GM12878 (cell line): ENCODE results near the gene RPL19. TPM values are rescaled to one million over a fixed set of nuclear protein-coding genes. Genes with fewer than 3 reads are reported as not detected.

ENCODE experiments used
- ATAC-seq: fragments of 200-7000 bp; cut with Tn5 transposase; 3 replicates; pipeline ENCODE4 v1.9.1; 2020; ENCODE audit warnings: mild to moderate bottlenecking, moderate library complexity
- BruUV-seq: library from RNA; stranded (reverse); fragments of 400-500 nt; replicated peaks from 2 replicates; lab custom pipeline; 2021; lab: Mats Ljungman, UMichigan
- CTCF ChIA-PET: fragments of 300-600 bp; sonication (Branson Sonifier 250); formaldehyde crosslinking; extraction: SDS; loops from one replicate; lab custom pipeline; 2021; ENCODE audit warnings: inconsistent platforms; lab: Yijun Ruan, JAX
- POLR2A ChIA-PET: fragments of 350-600 bp; formaldehyde crosslinking; extraction: SDS; loops from one replicate; lab custom pipeline; 2021; ENCODE audit warnings: inconsistent platforms; lab: Charles Lee
- RAD21 ChIA-PET: fragments of 300-600 bp; sonication (Branson Sonifier 250); formaldehyde crosslinking; loops from one replicate; lab custom pipeline; 2023; ENCODE audit warnings: antibody characterized with exemption; ENCODE audit not compliant: unreplicated experiment; lab: Charles Lee
- SMC1A ChIA-PET: fragments of 300-600 bp; sonication (Branson Sonifier 250); formaldehyde crosslinking; loops from one replicate; lab custom pipeline; 2023; ENCODE audit not compliant: unreplicated experiment, uncharacterized antibody; lab: Charles Lee
- DNase-seq: peaks from one replicate; pipeline ENCODE4 v3.0.0-alpha.2; 2011; ENCODE audit warnings: low read depth, low spot score
- FAIRE-seq: peaks from 3 replicates; lab custom pipeline; 2011; peaks lifted over from hg19 to GRCh38; lab: Jason Lieb, UNC
- H2AFZ ChIP-seq: 2 replicates; pipeline ENCODE4 v1.6.0; 2011; ENCODE audit warnings: low read depth, low read length, control low read depth; ENCODE audit not compliant: control insufficient read depth
- H3K27ac ChIP-seq: 2 replicates; pipeline ENCODE4 v1.5.1; 2011; ENCODE audit warnings: control low read depth; ENCODE audit not compliant: control insufficient read depth, insufficient read depth
- H3K27me3 ChIP-seq, 2 experiments: replicated peaks in 1 of 2; 2 replicates each; pipeline versions ENCODE4 v1.6.0 to v1.6.1; 2011; ENCODE audit warnings: low read length in 1 of 2; ENCODE audit not compliant: control insufficient read depth in 2 of 2, insufficient read depth in 2 of 2
- H3K36me3 ChIP-seq, 2 experiments: 2 replicates each; pipeline ENCODE4 v1.5.1; 2011; ENCODE audit warnings: low read length in 1 of 2; ENCODE audit not compliant: control insufficient read depth in 2 of 2, insufficient read depth in 2 of 2
- H3K4me1 ChIP-seq: 2 replicates; pipeline ENCODE4 v1.6.1; 2011; ENCODE audit warnings: mild to moderate bottlenecking, low read length, moderate library complexity, mixed read lengths; ENCODE audit not compliant: control insufficient read depth, insufficient read depth
- H3K4me2 ChIP-seq: 2 replicates; pipeline ENCODE4 v1.6.0; 2011; ENCODE audit warnings: control low read depth; ENCODE audit not compliant: control insufficient read depth, insufficient read depth
- H3K4me3 ChIP-seq: fragments of 200-600 bp; sonication (generic); 2 replicates; pipeline ENCODE4 v1.5.1; 2016
- H3K79me2 ChIP-seq: 2 replicates; pipeline ENCODE4 v1.6.0; 2011; ENCODE audit warnings: low read length; ENCODE audit not compliant: control insufficient read depth, insufficient read depth
- H3K9ac ChIP-seq: 2 replicates; pipeline ENCODE4 v1.8.0; 2011; ENCODE audit warnings: low read length, control low read depth, mixed read lengths; ENCODE audit not compliant: control insufficient read depth, insufficient read depth
- H3K9me3 ChIP-seq: replicated peaks from 3 replicates; pipeline ENCODE4 v1.5.1; 2011; ENCODE audit warnings: mild to moderate bottlenecking, low read length; ENCODE audit not compliant: control insufficient read depth, insufficient read depth
- H4K20me1 ChIP-seq: 2 replicates; pipeline ENCODE4 v1.6.0; 2011; ENCODE audit not compliant: control insufficient read depth, insufficient read depth
- CBX3 ChIP-seq: fragments of 200-600 bp; sonication (generic); IDR thresholded peaks from 2 replicates; pipeline ENCODE4 v1.6.1; 2016; ENCODE audit warnings: low read depth, borderline replicate concordance
- CUX1 ChIP-seq: IDR thresholded peaks from 2 replicates; pipeline ENCODE4 v1.6.1; 2012; ENCODE audit warnings: improper control_type of control experiment, low read depth, low read length; ENCODE audit not compliant: insufficient replicate concordance
- FOS ChIP-seq: IDR thresholded peaks from 3 replicates; pipeline ENCODE4 v1.6.1; 2011; ENCODE audit warnings: borderline replicate concordance; ENCODE audit not compliant: insufficient read length; ENCODE audit errors: extremely low read depth
- FOXK2 ChIP-seq: fragments of 450-650 bp; IDR thresholded peaks from 2 replicates; pipeline ENCODE4 v1.6.1; 2017; ENCODE audit warnings: mild to moderate bottlenecking, moderate library complexity
- IKZF2 ChIP-seq, 2 experiments: fragments of 450-650 bp; IDR thresholded peaks; 2 replicates each; pipeline ENCODE4 v1.6.1; 2017; ENCODE audit warnings: mild to moderate bottlenecking in 2 of 2, moderate library complexity in 2 of 2
- RAD51 ChIP-seq: fragments of 450-650 bp; IDR thresholded peaks from 2 replicates; pipeline ENCODE4 v1.6.1; 2016; ENCODE audit warnings: moderate library complexity, mild to moderate bottlenecking, inconsistent platforms
- SIN3A ChIP-seq: IDR thresholded peaks from 2 replicates; pipeline ENCODE4 v1.6.1; 2012; ENCODE audit warnings: low read depth, low read length, improper control_type of control experiment
- ZNF592 ChIP-seq: fragments of 450-650 bp; IDR thresholded peaks from 2 replicates; pipeline ENCODE4 v1.6.1; 2017; ENCODE audit warnings: mild to moderate bottlenecking, moderate library complexity
- WGBS: methylation state at CpG from one replicate; pipeline ENCODE4 v1.1.6; 2016; ENCODE audit warnings: low lambda C conversion rate; ENCODE audit not compliant: insufficient replicate concordance, insufficient coverage; ENCODE audit errors: missing lambda C conversion rate; 5-methylcytosine and 5-hydroxymethylcytosine counted together
- in situ Hi-C: fragments of 300-500 bp; cut with MboI; formaldehyde crosslinking; loops from 9 replicates; pipeline ENCODE4 v1.14.3; 2018; ENCODE audit warnings: mixed read lengths
- intact Hi-C: fragments of 100-400 bp; cut with micrococcal nuclease; formaldehyde crosslinking; loops from one replicate; pipeline ENCODE4 v1.14.2; 2022; ENCODE audit not compliant: unreplicated experiment
- polyA plus RNA-seq, 11 experiments: library from polyadenylated mRNA; depleted of rRNA in 4 of 11; unstranded in 6 of 11; stranded (reverse) in 5 of 11; fragments of >200 nt; fragmentation: Nextera tagmentation in 4 of 11; fragmentation: Illumina TruSeq in 1 of 11; extraction: Ambion mirVana in 4 of 11; extraction: Trizol in 1 of 11; gene quantifications; 1 replicate in 1 of 11; 2 replicates in 10 of 11; pipeline versions ENCODE4 v1.2.1 to v1.2.3, GENCODE V29; 2011 to 2016; ENCODE audit warnings: inconsistent platforms in 2 of 11, missing spikeins in 2 of 11, low read depth in 1 of 11
- total RNA-seq, 4 experiments: library from RNA; depleted of rRNA in 3 of 4; stranded (reverse); fragments of >200 nt in 3 of 4; fragmentation: Illumina TruSeq in 1 of 4; extraction: Trizol in 1 of 4; gene quantifications; 2 replicates each; pipeline versions ENCODE4 v1.2.1 to v1.2.3, GENCODE V29; 2013 to 2021

The RPL19 gene
- total and polyA plus RNA-seq, 10 of the 15 experiments (the other 5 are each of a cell fraction or from before 2014, with no cell fraction given) = 1,862 to 5,536 (median 3,836) TPM

GRCh38 chr17:39237586-39237985 is 37.5 kb downstream of the RPL19 start (continued):
- TF ChIP-seq CUX1 (no peak), FOS (no peak)

DNA sequence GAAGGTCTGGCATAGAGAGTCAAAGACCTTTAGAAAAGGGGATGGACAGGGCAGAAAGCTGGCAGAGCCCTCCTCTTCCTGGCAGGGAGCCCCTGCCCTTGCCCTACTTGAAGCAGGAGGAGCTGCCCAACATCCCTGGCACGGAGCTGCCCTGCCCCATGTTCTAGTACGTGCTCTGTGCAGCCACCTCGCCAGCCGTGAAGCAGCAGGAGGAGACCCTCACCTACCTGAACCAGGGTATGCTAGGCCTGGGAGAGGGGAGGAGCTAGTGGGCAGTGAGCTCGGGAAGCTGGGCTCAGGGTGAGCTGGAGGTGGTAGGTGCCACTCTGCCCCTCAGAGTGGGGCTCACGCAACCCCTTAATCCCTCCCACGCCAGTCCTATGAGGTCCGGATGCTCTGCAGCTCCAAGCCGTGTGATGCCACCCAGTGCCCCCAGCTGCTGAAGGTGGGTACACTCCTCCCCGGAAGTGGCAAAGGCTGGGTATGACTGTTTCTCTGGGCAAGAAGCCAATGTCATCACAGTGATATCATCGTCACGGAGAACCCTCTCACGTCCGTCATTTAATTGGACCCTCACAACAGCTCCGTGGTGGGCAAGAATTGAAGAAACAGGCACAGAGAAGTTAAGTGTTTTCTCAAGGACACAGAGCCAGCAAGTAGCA is 38.4 kb downstream of the RPL19 start:
- Histone ChIP-seq H3K9ac (no peak overlapping the region), H4K20me1 (no peaks in the 10 kb centered on the region), H2AFZ (no peak overlapping the region), H3K27me3 (no peaks in the 10 kb centered on the region; a peak in 2 of 4 replicates), H3K27ac (no peak overlapping the region), H3K9me3 (no peaks in the 10 kb centered on the region), H3K36me3 (no peaks in the 10 kb centered on the region), H3K4me2 (no peak overlapping the region), H3K79me2 (no peaks in the 10 kb centered on the region), H3K4me3 (no peak overlapping the region), H3K4me1 (no peaks in the 10 kb centered on the region)
- DNase-seq = peak; percentile 36
- POLR2A ChIA-PET = no interaction called here
- FAIRE-seq = no peak
- intact Hi-C loops = no loop called here
- in situ Hi-C loops = no loop called here
- RAD21 ChIA-PET = interaction anchor here (1.4 to 11.3 kb wide), 3 partner anchors 31 to 385 kb away, joined by 3 to 160 read pairs (median 4); no protein-coding TSS in a partner anchor
- CTCF ChIA-PET = interaction anchor here (0.6 to 21.3 kb wide), 18 partner anchors 9 to 1057 kb away, joined by 3 to 658 read pairs (median 4); partner anchors contain the start of gene RPL19
- peak; percentile 9 for ATAC-seq
- SMC1A ChIA-PET = interaction anchor here (1.2 to 2.3 kb wide), 3 partner anchors 11 to 32 kb away, joined by 4 to 15 read pairs (median 4); no protein-coding TSS in a partner anchor
- WGBS = 14% methylated on average over 15 of the region's 15 CpGs
- no TSS peak for BruUV-seq
- TF ChIP-seq CBX3 = no peak
- no peak for TF ChIP-seq ZNF592
- TF ChIP-seq FOXK2 = no peak
- TF ChIP-seq IKZF2 (IDR thresholded peaks at IDR 0.05) = no peak
- TF ChIP-seq RAD51 = no peak
- TF ChIP-seq SIN3A = no peak
